ENCODE data around the gene CCSER1.

GRCh38 chr4:90643156-90643555, 516.0 kb downstream of the CCSER1 start:
- TF ChIP-seq POLR2A (IDR thresholded peaks at IDR 0.05), result no peak
- TF ChIP-seq, protein P1, sequence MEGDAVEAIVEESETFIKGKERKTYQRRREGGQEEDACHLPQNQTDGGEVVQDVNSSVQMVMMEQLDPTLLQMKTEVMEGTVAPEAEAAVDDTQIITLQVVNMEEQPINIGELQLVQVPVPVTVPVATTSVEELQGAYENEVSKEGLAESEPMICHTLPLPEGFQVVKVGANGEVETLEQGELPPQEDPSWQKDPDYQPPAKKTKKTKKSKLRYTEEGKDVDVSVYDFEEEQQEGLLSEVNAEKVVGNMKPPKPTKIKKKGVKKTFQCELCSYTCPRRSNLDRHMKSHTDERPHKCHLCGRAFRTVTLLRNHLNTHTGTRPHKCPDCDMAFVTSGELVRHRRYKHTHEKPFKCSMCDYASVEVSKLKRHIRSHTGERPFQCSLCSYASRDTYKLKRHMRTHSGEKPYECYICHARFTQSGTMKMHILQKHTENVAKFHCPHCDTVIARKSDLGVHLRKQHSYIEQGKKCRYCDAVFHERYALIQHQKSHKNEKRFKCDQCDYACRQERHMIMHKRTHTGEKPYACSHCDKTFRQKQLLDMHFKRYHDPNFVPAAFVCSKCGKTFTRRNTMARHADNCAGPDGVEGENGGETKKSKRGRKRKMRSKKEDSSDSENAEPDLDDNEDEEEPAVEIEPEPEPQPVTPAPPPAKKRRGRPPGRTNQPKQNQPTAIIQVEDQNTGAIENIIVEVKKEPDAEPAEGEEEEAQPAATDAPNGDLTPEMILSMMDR (IDR thresholded peaks at IDR 0.05), result no peak
- no peak for TF ChIP-seq EP300 (IDR thresholded peaks at IDR 0.05)
